Skeletal muscle cell (primary cell): ENCODE results near the gene CYP4F22.
"Not testable (repeated sequence)": the region's sequence is repeated elsewhere in the genome, so short reads cannot be mapped to it uniquely, and the experiment has no call there.

ENCODE experiments used
- DNase-seq: peaks from one replicate; pipeline ENCODE4 v3.0.0-alpha.2; 2010; ENCODE audit warnings: low read depth
- H3K4me3 ChIP-seq: 2 replicates; pipeline ENCODE4 v1.5.1; 2011; ENCODE audit warnings: low read depth, mild to moderate bottlenecking, control low read depth, low read length, moderate library complexity

The CYP4F22 gene

GRCh38 chr19:15487038-15487437 lies 21.3 kb upstream of the CYP4F22 start:
- H3K4me3 ChIP-seq = no peak overlapping the region
- no peak for DNase-seq

GRCh38 chr19:15488489-15489226 lies 19.7 kb upstream of the CYP4F22 start:
- DNase-seq = no peak
- no peak overlapping the region for H3K4me3 ChIP-seq

DNA sequence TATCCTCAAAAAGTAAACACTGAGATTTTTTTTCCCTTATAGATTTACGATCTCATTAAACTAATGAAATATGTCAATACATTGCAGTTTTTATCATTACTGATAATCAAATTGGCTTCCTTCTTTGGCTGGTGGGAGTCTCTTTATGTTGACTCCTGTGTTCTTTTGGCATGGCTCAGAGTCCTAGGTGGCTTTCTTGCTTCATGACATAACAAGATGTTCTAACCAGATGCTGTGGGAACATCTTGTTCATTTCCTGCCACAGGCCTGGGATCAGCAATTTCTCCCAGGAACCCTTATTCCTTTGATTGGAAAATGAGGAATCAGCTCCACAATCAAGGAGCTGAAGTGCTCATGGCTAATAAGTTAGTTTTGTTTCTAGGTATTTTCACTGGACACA lies 13.2 kb upstream of the CYP4F22 start:
- DNase-seq = no peak
- H3K4me3 ChIP-seq = no peak overlapping the region

- H3K4me3 ChIP-seq = no peak overlapping the region
- no peak for DNase-seq
Observed at GRCh38 chr19:15498156-15498858, 10.0 kb upstream of the CYP4F22 start.

DNA sequence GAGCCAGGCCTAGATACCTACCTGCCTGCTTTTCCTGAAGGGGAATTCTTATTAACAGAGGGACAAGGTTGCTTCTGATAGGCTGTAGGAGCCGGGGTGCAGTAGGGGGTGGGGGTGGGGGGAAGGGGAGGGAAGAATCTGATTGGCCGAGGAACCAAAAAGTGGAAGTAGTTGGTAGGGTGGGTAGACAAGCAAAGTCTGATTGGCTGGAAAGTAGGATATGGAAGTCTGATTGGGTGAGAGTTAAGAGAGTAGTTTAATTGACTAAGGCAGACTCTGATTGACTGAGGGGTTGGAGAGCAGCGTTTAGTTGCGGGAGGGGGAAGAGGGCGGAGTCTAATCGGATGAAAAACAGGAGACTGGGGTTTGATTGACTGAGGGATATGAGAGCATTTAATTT lies 9.4 kb upstream of the CYP4F22 start:
- H3K4me3 ChIP-seq = no peak overlapping the region
- no peak for DNase-seq

GRCh38 chr19:15501596-15501995 lies 6.7 kb upstream of the CYP4F22 start:
- no peak for DNase-seq
- H3K4me3 ChIP-seq = no peak overlapping the region

DNA sequence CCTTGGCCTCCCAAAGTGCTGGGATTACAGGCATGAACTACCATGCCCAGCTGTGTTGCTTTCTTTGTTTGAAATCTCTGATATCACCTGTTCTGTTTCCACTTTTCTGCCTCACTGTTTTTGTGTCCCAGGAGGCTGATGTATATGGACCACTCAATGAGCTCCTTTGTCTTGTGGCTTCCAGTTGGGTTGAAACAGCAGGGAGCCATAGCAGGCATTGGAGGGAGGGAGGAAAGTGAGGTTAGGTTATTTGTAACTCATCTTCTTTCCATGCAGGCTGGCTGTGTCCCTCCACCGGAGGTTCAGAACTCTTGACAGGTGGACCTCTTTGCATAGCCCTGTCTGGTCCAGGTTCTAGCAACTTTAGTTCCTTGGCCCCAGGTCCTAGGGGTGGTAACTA lies 6.1 kb upstream of the CYP4F22 start:
- H3K4me3 ChIP-seq = no peak overlapping the region
- DNase-seq = no peak

DNA sequence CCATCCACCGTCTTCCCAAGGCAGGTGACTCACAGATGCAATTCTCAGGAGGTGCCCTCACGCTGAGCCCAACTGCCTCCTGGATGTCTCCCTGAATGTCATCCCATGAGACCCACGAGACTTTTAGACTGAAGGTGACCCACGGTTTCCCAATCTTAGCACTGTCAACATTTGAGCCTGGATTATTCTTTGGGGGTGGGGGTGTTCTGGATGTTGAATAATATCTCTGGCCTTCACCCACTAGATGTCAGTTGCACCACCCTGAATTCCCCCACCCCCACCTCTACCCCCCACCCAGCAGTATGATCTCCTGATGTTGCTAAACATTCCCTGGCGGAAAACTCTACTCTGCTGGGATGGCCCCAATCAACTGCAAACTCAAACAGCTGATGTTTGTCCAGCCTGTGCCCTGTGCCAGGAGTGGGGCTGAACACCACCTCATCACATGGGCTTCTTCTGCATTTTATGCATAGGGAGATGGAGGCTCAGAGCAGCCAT lies 2.2 kb upstream of the CYP4F22 start:
- DNase-seq = no peak
- H3K4me3 ChIP-seq = no peak overlapping the region

GRCh38 chr19:15507068-15508034 lies 974 bp upstream of the CYP4F22 start:
- no peak overlapping the region for H3K4me3 ChIP-seq
- no peak for DNase-seq

DNA sequence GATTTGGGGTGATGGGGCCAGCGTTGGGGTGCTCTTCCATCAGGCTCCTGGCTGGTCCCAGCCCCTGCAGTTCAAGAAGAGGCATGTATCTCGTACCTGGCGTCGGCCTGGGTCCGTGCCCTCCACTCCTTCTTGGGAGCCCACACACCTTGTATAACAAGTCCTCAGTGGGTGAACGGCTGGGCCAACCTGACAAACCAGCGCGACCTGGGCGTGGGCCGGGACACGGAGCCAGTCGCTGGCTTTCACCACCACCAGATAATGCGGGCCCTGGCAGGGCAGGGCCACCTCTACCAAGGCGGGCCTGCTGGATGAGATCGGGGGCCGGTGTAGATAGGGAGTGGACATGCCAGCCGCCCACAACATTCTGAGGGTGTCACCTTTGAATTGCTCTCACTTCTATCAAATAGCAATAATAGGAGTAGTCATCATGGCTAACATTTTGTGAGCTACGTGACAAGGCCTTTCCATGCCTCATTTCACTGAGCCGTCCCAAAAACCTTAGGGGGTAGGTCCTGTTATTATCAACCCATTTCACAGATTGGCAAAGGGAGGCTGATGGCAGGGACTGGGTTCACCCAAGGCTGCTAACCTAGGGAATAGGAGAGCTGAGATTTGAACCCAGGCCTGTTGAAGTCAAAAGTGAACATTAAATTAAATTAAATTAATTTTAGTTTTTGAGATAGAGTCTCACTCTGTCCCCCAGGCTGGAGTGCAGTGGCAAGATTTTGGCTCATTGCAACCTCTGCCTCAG lies 3.5 kb downstream of the CYP4F22 start:
- H3K4me3 ChIP-seq = no peak overlapping the region
- no peak for DNase-seq

GRCh38 chr19:15515227-15515625 lies 6.9 kb downstream of the CYP4F22 start:
- not testable (repeated sequence) for H3K4me3 ChIP-seq, DNase-seq

DNA sequence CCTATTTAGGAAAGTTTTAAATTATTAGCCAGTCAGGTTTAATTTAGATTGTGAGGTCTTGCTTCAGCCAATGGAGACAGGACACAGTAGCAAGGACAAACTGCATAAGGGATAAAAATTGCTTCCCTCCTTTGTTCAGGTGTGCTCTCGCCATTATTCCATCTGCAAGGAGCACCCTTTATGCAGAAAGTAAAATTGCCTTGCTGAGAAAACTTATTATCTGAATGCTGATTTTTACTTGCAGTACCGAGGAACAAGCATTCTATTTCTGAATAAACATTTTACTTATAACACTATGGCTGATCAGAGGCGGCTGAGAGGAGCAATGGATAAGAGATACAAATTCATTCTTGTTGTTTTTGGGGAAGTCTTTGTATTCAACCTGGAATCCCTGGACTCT lies 8.0 kb downstream of the CYP4F22 start:
- no peak for DNase-seq
- no peak overlapping the region for H3K4me3 ChIP-seq

DNA sequence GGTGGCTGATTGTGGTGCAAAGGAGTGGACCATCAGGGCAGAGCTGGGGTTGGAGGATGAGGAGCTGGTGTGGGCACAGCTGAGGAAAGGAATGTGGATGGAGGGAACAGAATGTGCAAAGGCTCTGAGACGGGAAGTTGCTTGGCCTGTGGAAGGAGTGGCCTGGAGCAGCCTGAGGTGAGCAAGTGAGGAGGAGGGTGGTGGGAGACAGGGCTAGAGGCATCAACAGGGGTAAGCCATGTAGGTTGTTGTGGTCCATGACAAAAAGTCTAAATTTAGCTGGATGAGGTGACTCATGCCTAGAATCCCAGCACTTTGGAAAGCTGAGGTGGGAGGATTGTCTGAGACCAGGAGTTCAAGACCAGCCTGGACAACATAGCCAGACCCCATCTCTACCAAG lies 9.5 kb downstream of the CYP4F22 start:
- DNase-seq = no peak
- no peak overlapping the region for H3K4me3 ChIP-seq

DNA sequence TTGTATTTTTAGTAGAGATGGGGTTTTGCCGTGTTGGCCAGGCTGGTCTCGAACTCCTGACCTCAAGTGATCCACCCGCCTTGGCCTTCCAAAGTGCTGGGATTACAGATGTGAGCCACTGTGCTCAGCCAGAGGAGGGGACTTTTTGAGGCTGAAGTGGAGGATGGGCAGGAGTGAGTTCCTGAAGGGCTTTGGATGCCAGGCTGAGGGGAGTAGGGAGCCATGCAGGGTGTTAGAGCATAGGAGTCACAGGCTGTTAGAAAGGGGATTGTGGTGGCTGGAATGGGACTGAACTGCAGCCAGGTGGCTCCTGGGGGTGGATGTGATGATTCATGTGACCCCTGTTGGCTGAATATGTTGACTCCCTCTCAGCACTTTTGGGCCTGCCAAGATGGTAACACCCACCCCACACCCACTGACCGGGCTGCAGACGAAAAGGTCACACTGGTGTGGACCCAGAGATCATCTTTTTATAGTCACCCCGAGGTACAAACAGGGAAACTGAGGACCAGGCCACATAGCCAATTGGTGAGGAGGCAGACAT lies 11.2 kb downstream of the CYP4F22 start:
- no peak overlapping the region for H3K4me3 ChIP-seq

GRCh38 chr19:15524781-15525180 lies 16.5 kb downstream of the CYP4F22 start:
- no peak for DNase-seq
- H3K4me3 ChIP-seq = no peak overlapping the region

More for the DNA sequence above, 11.2 kb downstream of the CYP4F22 start:
- no peak for DNase-seq

DNA sequence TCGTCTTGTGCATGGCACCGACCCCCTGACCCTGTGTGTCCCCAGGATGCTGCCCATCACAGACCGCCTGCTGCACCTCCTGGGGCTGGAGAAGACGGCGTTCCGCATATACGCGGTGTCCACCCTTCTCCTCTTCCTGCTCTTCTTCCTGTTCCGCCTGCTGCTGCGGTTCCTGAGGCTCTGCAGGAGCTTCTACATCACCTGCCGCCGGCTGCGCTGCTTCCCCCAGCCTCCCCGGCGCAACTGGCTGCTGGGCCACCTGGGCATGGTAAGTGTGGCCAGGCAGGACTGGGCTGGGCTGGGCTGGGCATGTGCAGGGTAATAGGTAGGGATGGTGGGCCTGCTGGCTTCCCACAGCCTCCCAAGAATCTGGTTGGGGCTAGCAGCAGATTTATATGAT lies 17.0 kb downstream of the CYP4F22 start:
- no peak for DNase-seq
- no peak overlapping the region for H3K4me3 ChIP-seq

DNA sequence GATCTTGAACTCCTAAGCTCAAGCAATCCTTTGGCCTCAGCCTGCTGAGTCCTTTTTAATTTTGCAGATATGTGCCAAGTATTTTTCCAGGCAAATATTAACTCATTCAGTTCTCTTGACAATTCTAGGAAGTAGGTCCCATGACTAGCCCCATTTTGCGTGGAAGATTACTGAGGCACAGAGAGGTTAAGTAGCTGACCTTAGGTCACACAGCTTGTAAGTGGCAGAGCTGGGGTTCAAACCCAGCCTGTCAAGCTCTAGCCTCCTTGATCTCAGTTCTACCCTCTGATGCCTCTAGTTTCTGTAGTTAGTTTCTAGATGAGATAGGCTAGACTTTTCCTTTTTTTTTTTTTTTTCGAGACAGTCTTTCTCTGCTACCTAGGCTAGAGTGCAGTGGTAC lies 18.1 kb downstream of the CYP4F22 start:
- DNase-seq = no peak
- no peak overlapping the region for H3K4me3 ChIP-seq

DNA sequence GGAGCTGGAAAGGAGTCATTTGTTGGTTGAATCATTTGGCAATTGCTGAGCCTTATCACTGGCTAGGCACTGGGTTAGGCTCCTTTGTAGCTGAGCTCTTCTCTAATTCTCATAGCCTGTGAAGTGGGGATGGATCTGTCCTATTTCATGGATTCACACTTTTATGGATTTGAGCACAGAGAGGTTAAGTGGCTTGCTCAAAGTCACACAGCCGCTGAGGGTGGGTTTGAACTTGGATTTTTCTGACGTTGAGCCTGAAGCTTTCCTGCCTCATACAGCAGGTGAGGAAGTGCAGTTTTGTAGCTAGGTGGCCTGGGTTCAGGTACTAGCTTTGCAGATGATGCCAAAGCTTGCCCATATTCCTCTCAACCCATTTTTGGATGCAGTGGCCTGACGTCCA lies 19.4 kb downstream of the CYP4F22 start:
- no peak for DNase-seq
- H3K4me3 ChIP-seq = no peak overlapping the region

- DNase-seq = no peak
- H3K4me3 ChIP-seq = no peak overlapping the region
Observed at GRCh38 chr19:15529774-15530372, 21.5 kb downstream of the CYP4F22 start.
